ENCODE results near the gene JMJD4.

Gene JMJD4

DNA sequence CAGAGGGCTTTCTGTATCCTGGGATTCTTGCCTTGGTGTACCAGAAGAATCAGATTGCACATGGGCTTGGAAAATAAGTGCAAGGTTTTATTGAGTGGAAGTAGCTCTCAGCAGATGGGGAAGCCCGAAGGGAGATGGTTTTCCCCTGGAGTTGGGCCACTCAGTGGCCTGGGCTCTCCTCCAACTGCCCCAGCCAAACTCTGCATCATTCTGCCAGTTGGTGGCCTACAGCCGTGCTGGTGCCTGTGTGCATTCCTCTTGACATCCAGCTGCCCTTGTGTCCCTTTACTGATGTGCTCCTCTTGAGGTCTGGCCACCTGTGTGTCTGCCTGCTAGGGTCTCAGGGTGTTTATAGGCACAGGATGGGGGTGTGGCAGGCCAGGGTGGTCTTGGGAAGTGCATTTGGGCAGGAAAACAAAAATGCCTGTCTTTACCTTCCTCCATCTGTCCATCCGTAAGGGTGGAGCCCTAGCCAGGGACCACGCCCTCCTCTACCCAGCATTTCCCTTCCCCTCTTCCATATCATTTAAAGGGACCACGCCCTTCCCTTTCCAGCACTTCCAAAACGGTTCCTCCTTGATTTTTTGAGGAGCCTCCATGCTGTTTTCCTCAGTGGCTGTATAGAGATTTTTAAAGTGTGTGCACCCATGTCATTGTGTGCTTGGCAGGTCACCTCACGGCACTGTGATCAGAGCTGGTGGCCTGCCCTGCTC lies 19.1 kb upstream of the JMJD4 start:
- FAIRE-seq (no peak), DNase-seq (ENCODE audit: low spot score) (no peak)

DNA sequence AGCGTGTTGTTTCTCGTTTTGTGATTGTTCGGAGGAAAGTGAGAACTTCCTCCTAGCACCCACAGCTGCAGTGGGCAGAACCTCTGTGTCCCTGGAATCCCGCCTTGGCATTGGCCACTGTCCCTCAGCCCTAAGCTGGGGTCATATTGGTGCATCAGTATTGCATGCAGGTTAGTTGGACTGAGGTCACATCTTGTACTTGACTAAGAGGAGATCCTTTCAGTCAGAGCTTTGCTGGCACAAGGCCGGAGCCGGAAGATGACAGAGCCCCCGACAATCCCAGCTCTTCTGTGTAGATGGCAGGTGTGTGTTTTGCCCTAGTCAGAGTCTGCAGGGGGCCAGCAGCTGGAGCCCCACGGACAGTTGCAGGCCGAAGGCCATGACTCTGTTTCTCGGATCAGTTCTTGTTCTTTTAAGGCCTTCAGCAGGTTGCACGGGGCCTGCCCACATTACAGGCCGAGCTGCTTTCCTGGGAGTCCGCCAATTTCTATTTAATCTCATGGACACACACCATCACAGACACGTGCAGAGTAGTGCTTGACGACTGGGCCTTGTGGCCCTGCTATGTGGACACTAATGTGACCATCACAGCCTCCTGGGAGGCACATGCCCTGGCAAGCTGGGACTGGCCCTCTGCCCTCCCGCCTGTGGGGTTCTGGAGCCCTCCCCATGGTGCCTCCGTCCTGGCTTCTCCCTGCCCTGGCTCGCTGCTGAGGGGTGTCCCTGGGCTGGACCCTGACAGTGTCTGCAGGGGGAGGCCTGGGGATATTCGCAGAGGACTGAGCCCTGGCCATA lies 15.0 kb upstream of the JMJD4 start:
- DNase-seq (ENCODE audit: low spot score), result no peak
- FAIRE-seq, result no peak

DNA sequence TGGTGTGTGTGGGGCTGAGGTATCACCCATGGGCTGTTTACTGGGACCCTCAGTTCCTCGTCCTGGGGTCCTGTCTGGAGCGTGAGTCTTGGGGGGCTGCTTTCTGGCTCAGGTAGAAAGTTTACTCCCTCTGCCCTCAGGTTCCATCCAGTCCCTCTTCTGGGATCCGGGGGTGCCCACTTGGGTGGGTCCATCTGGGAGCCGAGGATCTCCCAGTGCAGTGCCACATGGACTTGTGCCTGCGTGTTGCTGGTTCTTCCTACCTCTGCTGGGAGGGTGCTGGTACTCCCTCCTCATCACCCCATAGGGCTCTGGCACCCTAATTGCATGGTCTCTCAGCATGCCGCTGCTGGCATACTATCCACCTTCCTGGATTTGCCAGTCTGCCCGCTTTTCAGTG lies 14.1 kb upstream of the JMJD4 start:
- no peak for DNase-seq (ENCODE audit: low spot score)
- no peak for FAIRE-seq

DNA sequence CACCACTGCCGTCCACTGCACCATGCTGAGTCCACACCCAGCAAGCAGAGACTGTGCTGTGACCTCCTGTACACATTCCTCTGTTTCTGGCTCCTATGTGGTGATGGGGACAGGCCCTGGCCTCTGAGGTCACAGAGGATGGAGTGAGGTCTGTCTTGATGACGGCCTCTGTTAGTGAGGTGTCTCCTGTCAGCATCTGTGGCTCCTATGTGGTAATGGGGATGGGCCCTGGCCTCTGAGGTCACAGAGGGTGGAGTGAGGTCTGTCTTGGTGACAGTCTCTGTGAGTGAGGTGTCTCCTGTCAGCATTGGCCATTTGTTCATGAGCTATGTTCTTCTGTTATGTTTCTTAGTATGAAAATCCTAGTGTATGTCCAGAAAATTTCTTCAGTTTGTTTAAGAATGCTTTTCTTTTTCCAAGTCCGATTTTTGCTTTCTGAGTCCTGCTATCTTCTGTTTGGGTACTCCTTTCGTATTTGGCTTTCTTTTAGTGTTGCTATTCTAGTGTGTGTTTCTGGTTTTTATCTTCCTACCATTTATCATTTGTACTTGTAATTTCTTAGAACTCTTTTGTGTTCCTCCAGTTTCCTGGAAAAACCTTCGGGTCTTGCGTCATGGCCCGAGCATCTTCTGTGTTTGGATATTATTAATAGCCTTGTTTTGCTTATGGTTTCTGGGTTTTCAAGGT lies 13.5 kb upstream of the JMJD4 start:
- FAIRE-seq, result no peak
- no peak for DNase-seq (ENCODE audit: low spot score)

DNA sequence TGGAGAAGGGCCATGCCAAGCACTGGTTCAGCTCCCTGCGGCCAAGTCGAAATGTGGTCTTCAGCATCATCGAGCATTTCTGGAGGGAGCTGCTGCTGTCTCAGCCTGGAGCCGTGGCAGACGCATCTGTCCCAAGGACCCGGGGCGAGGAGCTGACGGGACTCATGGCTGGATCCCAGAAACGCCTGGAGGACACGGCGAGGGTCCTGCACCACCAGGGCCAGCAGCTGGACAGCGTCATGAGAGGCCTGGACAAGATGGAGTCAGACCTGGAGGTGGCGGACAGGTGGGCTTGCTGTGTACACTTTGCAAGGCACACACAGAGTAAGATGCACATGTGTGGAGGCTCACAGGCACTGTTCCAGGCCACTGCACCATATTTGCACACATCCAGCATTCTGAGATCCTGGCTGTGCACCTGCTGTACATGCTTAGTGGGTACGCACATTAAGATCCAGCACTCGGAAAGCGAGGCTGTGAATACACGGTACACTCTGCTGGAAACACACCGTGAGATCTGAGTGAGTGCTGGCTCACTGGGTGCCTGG lies 12.9 kb upstream of the JMJD4 start:
- FAIRE-seq, result no peak
- DNase-seq (ENCODE audit: low spot score), result no peak

DNA sequence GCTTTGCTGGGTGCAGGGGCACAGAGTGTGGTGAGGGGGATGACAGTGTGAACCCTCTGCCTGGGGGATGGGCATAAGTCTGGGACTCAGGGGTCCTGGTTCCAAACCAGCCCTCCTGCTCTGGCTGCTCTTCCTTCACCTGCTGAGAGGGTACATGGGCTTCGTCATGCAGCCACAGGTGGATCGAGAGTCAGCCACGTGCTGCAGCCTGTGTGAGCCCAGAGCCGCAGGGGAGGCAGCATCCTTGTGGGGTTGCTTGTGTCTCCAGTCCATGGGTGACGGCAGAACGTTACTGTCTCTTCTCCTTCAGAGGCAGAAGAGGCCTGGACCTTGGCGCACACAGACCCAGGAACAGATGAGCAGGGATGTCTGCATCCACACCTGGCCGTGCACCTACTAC lies 12.3 kb upstream of the JMJD4 start:
- no peak for DNase-seq (ENCODE audit: low spot score)
- FAIRE-seq, result no peak

DNA sequence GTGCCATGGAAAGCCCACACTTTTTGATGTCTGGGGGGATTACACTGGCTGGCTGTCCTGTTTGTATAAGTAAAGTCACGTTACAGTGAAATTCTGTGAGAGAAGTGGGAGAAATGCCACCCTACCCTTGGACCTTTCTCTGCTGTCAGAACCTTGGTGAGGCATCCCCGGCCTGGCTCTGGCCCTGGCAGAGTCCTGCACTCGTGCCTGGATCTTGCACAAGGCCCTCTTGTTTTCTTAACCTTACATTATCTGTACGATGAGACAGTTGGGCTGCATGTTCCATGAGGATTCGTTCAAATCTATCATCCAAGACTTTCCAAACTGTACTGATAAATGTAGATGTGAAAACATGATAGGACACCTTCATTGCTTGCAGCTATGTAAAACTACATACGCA lies 11.6 kb upstream of the JMJD4 start:
- DNase-seq (ENCODE audit: low spot score) (no peak), FAIRE-seq (no peak)

DNA sequence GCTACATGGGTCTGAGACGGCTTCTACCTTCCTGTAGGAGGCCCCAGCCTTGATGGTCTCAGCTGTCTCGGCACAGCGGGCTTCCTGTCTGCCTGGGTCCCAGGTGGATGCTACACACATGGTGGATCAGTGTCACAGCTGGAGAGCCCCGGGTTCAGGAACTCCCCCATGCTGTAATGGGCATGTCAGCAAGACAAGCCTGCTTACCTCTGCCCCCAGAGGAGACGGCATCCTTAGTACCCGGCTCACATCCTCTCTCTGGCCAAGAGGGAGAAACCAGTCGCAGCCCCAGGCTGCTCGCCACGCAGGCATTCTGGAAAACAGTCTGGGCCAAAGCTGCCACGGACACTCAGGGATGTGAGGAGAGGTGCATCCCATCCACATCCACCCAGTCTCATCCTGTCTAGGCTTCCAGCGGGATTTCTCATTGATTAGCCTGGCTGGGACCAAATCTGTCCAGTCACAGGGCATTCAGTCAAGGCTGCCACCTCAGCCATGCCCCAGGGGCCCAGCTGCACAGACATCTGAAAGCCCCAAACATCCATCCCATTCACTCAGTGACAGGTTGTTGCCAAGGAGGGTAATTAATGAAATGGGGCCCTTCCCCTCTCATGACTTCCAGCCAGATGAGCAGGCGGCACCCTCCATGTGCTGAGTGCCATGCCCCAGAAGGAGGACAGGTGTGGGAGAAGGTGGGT lies 10.6 kb upstream of the JMJD4 start:
- no peak for FAIRE-seq
- no peak for DNase-seq (ENCODE audit: low spot score)

DNA sequence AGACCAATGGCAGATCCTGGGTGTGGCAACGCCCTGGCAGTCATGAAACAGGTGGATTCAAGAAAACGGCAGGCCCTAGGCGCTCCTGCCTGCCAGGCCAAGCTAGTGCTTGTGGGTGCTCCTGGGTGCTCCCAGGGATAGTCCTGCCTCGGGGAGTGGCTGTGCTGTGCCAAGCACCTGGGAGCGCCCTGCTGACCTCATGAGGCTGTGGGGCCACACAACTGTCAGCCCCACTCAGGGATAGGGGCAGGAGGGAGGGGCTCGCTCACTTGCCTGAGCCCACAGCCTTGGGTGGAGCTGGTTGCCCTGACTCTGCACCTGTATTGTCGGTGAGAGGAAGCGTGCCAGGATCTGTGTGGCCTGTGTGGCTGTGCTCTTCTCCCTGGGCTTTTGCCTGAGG lies 9.6 kb upstream of the JMJD4 start:
- no peak for DNase-seq (ENCODE audit: low spot score)
- FAIRE-seq, result no peak

DNA sequence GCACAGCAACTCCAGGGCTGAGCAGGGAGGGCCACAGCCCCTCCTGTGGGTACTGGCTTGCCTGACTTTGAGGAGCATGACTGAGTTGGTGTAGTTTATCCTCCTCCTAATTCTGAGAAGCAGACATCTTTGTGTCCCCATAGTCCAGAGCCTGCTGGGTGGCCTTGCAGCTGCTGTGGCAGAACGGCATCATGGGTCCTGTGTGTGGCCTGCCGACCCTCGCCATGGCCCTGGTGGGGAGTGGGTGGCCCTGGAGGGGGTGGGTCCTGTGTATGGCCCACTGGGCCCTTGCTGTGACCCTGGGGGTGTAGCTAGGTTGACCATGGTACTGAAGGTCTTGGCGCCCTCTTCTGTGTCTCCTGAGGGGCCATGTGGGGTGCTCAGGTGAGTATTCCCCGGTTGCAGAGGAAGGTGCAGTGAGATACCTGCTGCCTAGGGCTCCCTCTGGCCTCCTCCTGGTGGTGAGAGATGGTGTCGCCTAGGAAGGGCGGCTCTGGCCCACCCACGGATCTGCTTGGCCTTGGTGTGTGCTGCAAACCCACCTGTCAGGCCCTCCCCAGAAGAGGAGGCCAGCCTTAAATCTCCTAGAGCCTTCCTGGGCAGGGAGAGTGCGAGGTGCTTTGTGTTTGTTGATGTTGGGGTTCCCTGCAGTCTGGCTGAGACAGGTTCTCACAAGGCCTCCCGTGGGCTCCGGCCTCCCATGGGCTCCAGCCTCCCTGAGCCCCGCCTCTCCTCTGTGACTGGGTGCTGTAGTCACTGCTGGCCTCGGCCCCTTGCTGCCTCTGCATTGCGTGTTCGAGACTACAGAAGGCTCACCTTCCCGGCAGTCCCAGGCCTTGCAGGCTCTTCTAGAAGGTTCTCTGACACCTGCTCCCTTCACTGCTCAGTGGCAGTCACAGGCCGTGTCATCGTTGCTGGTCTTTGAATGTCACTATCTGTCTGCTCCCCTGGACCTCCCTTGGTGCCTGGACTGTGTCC lies 7.9 kb upstream of the JMJD4 start:
- FAIRE-seq (no peak), DNase-seq (ENCODE audit: low spot score) (no peak)

DNA sequence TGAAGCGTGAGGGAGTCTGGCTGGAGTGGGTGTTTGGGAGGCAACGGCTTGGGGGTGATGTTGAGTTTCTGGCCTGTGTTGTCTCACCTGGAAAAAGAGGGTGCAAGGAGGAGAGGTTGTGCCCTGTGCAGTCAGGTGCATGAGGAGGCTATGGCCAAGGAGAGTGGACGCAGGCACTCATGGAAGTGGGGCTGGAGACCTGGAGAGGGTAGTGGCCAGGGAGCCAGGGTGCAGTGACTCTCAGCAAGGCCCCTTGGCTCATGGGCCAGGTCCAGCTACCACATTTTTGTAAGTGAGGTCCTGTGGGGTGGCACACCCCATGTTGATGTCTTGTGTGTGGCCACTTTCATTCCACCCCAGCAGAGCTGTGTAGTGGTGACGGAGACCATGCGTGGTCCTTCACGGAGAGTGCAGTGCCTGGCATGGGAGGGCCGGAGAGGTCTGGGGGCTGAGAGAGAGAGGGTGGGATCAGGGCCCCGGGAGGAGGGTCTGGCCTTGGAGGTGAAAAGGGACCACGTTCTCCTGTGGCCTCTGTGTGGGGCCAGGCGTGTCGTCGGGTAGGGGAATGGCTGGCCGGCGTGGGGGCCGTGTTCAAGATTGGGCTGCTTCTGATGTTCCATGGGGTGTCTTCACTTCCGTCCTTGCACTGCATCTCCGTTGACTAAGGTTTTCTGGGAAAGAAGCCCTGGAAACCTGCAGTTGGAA lies 6.2 kb upstream of the JMJD4 start:
- FAIRE-seq, result no peak
- DNase-seq (ENCODE audit: low spot score), result no peak

DNA sequence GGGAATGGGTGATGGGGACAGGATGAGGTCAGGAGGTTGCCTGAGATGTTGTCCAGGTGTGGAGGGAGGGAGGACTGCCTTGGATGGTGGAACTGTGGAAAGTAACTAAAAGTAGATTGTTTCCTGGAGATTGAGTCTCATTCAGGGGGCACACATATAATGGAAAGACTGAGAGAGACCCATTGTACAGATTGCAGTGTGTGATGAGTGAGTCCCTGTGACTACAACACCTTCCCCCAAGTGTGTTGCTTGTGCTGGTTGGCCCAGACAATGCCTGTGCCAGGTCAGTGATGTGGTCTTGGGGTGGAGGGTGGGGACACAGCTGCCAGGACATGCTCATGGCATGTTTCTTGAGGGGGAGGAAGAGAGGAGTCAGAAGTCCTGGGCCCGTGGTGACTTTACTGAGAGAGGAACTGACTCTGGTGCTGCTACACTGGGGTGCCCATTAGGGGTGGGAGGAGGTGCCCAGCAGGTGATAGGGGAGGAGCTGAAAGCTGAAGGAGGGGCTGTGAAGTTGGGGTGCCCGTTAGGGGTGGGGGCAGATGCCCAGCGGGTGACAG lies 5.4 kb upstream of the JMJD4 start:
- DNase-seq (ENCODE audit: low spot score), result no peak
- FAIRE-seq, result no peak

DNA sequence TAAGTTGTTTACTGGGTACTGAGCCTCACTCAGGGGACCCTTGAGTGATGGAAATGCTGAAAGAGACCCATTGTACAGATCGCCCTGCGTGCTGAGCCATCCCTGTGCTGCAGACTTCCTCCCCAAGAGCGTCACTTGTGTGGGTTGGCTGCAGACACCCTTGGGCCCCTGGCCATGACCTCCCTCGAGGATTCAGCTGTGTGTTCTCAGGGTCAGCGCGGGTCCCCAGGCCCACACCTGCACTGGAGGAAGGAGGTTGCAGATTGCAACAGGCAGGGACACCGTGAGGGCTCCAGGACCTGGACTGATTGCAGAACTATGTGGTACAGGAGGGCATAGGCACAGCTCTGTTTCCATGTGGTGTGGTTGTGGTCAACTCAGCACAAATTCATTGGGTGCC lies 4.5 kb upstream of the JMJD4 start:
- FAIRE-seq (no peak), DNase-seq (ENCODE audit: low spot score) (no peak)

DNA sequence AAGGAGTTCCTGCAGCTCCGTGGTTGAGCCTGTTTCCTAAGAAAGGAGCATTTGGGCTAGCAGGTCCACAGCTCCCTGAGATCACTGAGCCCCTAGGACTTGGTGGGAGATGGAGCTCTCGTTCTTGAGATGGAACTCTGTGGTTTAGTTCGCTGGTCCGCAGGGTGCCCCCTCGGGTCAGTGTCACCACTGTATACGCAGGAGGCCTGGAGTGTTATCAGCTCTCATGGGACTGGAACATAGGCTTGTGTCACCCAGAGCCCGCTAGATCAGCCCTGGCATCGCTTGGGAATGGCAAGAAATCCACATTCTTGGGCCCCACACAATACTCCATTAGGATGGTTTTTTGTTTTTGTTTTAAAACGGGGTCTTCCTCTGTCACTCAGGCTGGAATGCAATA lies 3.7 kb upstream of the JMJD4 start:
- FAIRE-seq, result no peak
- DNase-seq (ENCODE audit: low spot score), result no peak

DNA sequence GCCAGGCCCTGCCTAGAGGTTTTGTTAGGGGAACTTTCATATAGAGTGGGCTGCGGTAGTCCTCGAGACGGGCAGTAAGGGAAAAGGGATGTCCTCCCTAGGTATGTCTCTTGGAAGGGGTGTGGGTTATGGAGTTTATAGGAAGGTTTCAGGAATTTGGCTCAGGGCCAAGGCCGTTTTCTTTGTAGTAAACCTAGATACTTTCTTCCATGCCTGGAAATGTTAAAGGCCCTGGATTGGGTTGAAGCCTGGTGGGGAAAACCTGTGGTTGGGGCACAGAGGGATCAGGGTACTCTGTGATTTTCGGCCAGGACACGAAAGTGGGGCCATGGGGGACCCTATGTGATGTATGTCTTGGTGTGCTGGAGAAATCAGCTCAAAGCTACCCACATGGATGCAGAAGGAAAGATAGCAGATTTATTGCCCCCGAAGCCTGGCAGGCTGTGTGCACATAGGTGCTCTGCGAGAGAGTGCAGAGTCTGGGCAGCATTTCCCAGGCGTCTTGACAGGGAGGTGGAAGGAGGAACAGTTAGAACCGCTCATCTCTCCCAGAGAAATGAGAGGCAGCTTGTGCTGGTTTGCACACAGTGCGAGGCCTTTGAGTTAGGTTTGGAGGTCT lies 1.8 kb upstream of the JMJD4 start:
- DNase-seq (ENCODE audit: low spot score) (no peak), FAIRE-seq (no peak)

DNA sequence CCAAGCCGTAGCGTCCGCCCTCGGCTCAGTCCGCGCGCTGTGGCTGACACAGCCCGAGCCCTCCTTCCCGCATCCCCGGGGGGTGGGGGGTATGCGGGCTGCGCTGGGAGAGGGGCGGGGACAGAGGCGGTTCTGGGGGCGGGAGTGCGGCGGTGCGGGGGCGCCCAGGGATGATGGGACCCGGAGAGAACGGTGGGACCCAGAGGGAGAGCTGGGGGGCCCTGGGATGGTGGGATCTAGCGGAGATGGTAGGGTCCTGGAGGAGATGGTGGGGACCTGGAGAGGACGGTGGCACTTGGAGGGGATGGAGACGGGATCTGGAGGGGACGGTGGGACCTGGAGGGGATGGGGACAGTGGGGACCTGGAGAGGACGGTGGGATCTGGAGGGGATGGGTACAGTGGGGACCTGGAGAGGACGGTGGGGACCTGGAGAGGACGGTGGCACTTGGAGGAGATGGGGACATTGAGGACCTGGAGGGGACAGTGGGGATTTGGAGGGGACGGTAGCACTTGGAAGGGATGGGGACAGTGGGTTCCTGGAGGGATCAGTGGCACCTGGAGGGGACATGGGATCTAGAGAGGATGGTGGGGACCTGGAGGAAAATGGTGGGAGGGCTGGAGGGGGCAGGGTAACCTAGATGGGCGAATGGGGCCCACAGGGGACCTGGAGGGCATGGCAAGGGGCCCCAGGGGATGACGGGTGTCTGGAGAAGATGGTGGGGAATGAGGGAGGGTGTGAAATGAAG lies 610 bp upstream of the JMJD4 start:
- FAIRE-seq, result no peak

DNA sequence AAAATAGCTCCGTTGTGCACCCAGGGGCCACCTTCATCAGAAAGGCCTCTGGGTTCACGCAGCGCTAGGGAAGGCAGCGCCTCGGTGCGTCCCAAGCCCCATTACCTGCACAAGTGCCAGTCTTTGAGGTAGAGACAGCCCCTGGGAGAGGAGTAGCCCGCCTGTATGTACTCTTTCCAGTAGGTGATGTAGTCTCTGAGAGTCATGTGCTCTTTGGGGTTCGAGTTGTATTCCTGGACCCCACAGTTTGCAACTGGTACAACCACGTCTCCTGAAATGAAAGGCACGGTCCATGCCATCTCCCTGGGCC lies 601 bp downstream of the JMJD4 start:
- no peak for DNase-seq (ENCODE audit: low spot score)
- FAIRE-seq, result no peak

More for the DNA sequence above, 610 bp upstream of the JMJD4 start:
- no peak for DNase-seq (ENCODE audit: low spot score)

DNA sequence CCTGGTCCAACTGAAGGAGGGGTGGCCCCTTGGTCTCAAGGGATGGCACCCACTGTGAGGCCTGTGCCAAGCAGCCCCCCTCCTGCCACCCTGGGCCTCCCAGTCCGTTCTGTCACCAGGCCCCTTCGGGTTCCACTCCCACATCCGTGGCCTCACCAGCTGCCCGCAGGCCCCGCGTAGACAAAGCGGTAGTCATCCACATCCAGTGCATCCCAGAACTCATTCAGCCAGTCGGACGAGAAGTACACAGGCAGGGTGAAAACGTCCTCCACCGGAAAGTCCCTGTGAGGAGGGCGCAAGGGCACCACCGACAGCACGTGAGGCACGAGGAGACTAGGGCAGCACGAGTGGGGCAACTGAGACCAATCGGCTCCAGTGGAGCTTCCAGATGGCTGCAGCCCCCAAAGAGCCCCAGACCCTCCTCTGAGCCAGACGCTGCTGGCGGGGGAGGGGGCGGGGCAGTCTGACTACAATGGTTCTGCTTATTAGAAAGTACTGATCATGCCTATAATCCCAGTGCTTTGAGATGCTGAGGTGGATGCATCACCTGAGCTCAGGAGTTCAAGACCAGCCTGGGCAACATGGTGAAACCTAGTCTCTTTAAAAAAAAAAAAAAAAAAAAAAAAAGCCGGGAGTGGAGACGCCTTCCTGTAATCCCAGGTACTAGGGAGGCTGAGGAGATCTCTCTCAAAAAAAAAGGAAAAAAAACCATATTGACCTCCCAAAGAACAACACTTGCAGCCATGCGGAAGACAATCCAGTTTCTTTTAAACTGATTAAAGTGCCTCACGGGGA lies 1.2 kb downstream of the JMJD4 start:
- no peak for DNase-seq (ENCODE audit: low spot score)
- no peak for FAIRE-seq

Measured in RCC 7860 (cell line).